VCaP (cell line): ENCODE measurements around the gene XAB2.
A peak's percentile ranks its signal among the peaks of the same experiment; 100 is the strongest.

Experiments
- H3K27ac ChIP-seq: fragments of 450-650 bp; 2 replicates; pipeline ENCODE4 v1.5.1; 2017
- CTCF ChIP-seq: fragments of 450-650 bp; conservative IDR thresholded peaks from 2 replicates; pipeline ENCODE4 v1.5.1; 2017; ENCODE audit warnings: mild to moderate bottlenecking, moderate library complexity

Gene XAB2

GRCh38 chr19:7629347-7630054 is at the start of gene XAB2, which contains the start of gene PET100:
Gene XAB2, minus strand, starts transcription at chr19:7629545. Its CDS starts 18 bp downstream, at chr19:7629527.
Gene PET100, plus strand, starts transcription at chr19:7629793. Its CDS starts 41 bp downstream, at chr19:7629834.
- TF ChIP-seq CTCF: no peak
- peak within 1 kb of the TSS; percentile 66; the same call in 1 of the 2 replicates for H3K27ac ChIP-seq

- no peak for TF ChIP-seq CTCF
Observed at GRCh38 chr19:7677669-7678311, 48.4 kb upstream of the XAB2 start.

GRCh38 chr19:7676854-7677253 is 47.5 kb upstream of the XAB2 start, which contains the start of gene MCEMP1:
Gene MCEMP1, plus strand, starts transcription at chr19:7677090. Its CDS starts 31 bp downstream, at chr19:7677121.
- H3K27ac ChIP-seq: no peak within 1 kb of the TSS
- no peak for TF ChIP-seq CTCF

More at GRCh38 chr19:7677669-7678311, 48.4 kb upstream of the XAB2 start:
- H3K27ac ChIP-seq: no peak overlapping the region

GRCh38 chr19:7676376-7676775 is 47.0 kb upstream of the XAB2 start:
- no peak overlapping the region for H3K27ac ChIP-seq
- no peak for TF ChIP-seq CTCF

- no peak overlapping the region for H3K27ac ChIP-seq
- no peak for TF ChIP-seq CTCF
Observed at GRCh38 chr19:7674010-7675005, 45.0 kb upstream of the XAB2 start.

GRCh38 chr19:7672522-7672921 is 43.2 kb upstream of the XAB2 start:
- TF ChIP-seq CTCF: no peak
- H3K27ac ChIP-seq: no peak overlapping the region

GRCh38 chr19:7670790-7671189 is 41.4 kb upstream of the XAB2 start:
- no peak for TF ChIP-seq CTCF
- no peak overlapping the region for H3K27ac ChIP-seq
